22Rv1 (cell line): Measurements from ENCODE around the gene NMNAT2.

Experiments used
- H3K27ac ChIP-seq: fragments of 450-650 bp; 2 replicates; pipeline ENCODE4 v1.5.1; 2017
- ZFX ChIP-seq: fragments of 450-650 bp; IDR thresholded peaks from 2 replicates; pipeline ENCODE4 v1.6.1; 2017; ENCODE audit warnings: antibody characterized with exemption, borderline replicate concordance
- TF ChIP-seq, protein P1 (sequence below): fragments of 450-650 bp; IDR thresholded peaks from 2 replicates; pipeline ENCODE4 v1.5.1; 2017; ENCODE audit warnings: mild to moderate bottlenecking

Gene NMNAT2

DNA sequence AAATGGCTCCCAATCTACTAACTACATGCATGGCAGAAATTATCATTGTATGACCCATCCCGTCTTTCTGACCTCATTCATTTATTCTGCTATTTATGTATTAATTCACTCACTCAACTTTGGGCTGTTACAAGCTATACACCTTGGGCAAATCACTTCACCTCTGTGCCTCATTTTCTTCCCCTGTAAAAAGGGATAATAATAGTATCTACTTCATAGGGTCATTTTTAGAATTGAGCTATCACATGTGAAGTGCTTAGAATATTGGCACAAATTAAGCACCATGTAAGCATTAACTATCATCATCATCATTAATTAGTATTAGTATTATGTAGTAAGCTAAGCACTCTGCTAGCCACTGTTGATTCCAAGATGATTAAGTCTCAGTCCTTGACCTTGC is 52.1 kb downstream of the NMNAT2 start:
- no peak overlapping the region for H3K27ac ChIP-seq
- TF ChIP-seq, protein P1, sequence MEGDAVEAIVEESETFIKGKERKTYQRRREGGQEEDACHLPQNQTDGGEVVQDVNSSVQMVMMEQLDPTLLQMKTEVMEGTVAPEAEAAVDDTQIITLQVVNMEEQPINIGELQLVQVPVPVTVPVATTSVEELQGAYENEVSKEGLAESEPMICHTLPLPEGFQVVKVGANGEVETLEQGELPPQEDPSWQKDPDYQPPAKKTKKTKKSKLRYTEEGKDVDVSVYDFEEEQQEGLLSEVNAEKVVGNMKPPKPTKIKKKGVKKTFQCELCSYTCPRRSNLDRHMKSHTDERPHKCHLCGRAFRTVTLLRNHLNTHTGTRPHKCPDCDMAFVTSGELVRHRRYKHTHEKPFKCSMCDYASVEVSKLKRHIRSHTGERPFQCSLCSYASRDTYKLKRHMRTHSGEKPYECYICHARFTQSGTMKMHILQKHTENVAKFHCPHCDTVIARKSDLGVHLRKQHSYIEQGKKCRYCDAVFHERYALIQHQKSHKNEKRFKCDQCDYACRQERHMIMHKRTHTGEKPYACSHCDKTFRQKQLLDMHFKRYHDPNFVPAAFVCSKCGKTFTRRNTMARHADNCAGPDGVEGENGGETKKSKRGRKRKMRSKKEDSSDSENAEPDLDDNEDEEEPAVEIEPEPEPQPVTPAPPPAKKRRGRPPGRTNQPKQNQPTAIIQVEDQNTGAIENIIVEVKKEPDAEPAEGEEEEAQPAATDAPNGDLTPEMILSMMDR, result no peak
- TF ChIP-seq ZFX, result no peak

DNA sequence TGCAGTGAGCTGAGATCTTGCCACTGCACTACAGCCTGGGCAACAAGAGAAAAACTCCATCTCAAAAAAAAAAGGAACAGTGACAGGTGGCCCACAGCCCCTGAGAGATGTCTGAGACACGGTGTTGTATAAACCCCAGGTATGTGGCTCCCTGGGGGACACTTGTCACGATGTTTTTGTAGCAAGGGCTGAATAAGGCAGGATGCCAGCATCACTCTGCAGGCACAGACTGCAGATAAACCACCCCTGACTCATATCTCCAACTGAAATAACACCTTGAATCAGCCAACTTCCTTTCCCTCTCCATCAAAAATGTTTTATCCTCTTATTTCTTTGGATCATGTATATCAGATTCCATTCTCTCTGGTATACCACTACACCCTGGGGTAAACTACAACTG is 52.5 kb downstream of the NMNAT2 start:
- TF ChIP-seq, protein P1, result no peak
- no peak for TF ChIP-seq ZFX
- no peak overlapping the region for H3K27ac ChIP-seq

DNA sequence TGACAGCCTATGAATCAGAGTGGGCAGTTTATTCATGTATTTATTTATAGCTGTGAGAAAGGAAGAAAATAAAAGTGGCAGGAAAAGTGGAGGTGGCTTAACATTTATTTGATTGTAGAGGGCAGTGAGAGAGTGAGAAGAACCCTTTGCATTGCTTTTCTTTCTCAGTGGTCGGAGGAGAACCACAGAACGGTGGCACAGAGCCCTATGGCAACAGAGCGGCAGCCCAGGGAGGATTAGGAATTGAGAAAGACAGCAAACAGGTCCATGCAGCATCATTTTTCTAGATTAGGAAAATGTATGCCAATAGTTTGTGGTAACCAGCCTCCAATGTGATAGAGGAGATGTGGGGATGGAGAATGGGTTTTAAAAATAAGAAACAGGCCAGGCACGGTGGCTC is 53.1 kb downstream of the NMNAT2 start:
- no peak overlapping the region for H3K27ac ChIP-seq
- TF ChIP-seq ZFX, result no peak
- TF ChIP-seq, protein P1, result no peak

DNA sequence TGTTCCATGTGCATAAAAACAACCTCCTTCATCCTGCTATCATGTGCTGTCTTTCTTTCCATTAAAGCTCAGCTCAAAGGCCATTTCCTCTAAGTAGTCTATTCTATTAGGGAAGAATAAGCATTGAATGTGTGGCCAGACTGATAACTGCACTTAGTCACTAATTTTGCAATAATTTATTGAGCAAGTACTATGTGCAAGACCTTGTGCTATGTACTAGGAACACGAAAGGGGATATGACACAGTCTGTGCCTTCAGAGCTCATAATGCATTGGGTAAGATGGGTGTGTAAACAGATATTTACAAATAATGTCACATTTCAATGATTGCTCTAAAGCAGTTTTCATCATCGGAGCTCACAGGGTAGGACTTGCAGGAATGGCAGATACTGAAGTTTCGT is 54.2 kb downstream of the NMNAT2 start:
- H3K27ac ChIP-seq, result no peak overlapping the region
- TF ChIP-seq ZFX, result no peak
- TF ChIP-seq, protein P1, result no peak

DNA sequence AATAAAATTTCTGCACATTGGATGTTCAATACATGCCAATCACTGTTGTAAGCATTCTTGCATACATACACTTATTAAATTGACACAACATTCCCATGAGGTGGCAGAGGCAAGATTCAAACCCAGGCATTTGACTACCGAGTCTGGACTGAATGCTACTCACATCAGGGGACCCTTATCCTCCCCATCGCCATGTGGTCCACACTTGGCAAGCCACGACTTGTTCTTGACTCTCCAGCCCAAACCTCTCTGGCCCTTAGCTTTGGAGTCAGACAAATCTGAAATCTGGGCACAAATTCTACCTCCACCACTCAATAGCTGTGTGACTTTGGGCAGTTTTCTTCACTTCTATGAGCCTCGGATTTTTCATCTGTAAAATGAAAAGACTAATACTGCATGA is 57.1 kb downstream of the NMNAT2 start:
- TF ChIP-seq, protein P1, result no peak
- no peak for TF ChIP-seq ZFX
- no peak overlapping the region for H3K27ac ChIP-seq

DNA sequence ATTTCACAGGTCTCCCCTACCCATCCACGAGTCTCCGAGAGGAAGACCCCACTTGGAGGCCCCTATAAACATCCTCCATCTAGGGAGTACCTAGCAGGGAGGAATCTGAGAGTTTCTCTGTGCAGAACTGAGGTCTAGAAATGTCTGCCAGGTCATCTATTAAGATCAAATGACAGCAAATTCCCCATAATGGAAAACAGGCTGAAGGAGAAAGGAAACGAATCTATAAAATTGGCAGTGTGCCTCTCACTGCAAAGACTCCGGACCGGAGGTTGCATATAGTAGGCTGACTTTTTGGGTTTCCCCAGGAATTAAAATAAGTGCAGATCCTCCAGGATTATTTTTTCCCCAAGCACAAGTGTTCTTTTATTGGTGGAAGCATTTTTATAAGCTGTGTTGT is 57.7 kb downstream of the NMNAT2 start:
- no peak overlapping the region for H3K27ac ChIP-seq
- no peak for TF ChIP-seq ZFX
- TF ChIP-seq, protein P1, result no peak

DNA sequence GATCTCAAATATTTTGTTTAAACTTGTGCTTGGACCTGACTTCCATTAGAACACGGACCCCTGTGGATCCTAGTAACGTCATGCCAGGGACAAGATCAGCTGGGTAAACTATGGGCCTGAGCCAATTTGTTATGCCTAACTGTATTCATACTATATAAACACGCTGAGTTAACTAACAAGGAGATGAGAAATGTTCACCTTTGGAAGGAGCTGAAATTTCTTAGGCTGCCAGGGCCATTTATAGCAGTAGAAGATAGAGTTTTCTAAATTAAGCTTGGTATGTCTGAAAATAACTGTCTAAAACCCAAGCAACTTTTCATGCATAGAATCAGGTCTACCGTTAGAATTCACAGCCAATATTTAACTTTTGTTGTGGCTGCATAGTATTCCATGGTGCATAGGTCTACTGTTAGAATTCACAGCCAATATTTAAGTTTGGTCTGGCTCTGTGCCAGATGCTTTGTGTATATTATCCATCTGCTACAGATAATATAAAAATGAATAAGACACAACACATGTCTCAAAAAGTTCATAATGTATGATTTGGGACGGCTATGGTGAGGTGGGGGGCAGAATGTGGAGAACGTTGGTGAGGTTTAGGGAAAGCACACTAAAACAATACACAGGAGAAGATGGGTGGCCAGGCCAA is 61.5 kb downstream of the NMNAT2 start:
- H3K27ac ChIP-seq, result no peak overlapping the region
- no peak for TF ChIP-seq ZFX
- TF ChIP-seq, protein P1, result no peak
